ENCODE measurements around the gene BANF1. TPM values are rescaled to one million over a fixed set of nuclear protein-coding genes. Genes with fewer than 3 reads are reported as not detected.

The BANF1 gene
- total and polyA plus RNA-seq, 9 of the 15 experiments (the other 6 are each of a cell fraction or from before 2014, with no cell fraction given), result 108 to 651 (median 263) TPM

GRCh38 chr11:66022401-66023185 lies 20.3 kb downstream of the BANF1 start (continued):
- no peak for TF ChIP-seq HOMEZ (CRISPR knock-in tag; IDR thresholded peaks at IDR 0.05)
- TF ChIP-seq SRSF3 (IDR thresholded peaks at IDR 0.05; ENCODE audit: insufficient read depth, low read length), result no peak
- TF ChIP-seq YY1 (IDR thresholded peaks at IDR 0.05; ENCODE audit: borderline replicate concordance in 1 of 3, control insufficient read depth in 1 of 3, extremely low read depth in 1 of 3, insufficient read depth in 3 of 3, insufficient read length in 1 of 3, insufficient replicate concordance in 2 of 3, low read depth in 1 of 3, low read length in 2 of 3), result peak in 1 of 3 experiments; percentile 62
- no peak for TF ChIP-seq CSDE1 (IDR thresholded peaks at IDR 0.05)
- TF ChIP-seq BRD4 (IDR thresholded peaks at IDR 0.05), result no peak
- TF ChIP-seq CREB5 (CRISPR knock-in tag; IDR thresholded peaks at IDR 0.05), result no peak
- TF ChIP-seq KDM4B (IDR thresholded peaks at IDR 0.05; ENCODE audit: borderline replicate concordance in 2 of 2, low read depth in 1 of 2), result no peak
- TF ChIP-seq BDP1 (IDR thresholded peaks at IDR 0.05; ENCODE audit: insufficient read depth, insufficient read length), result no peak
- no peak for TF ChIP-seq FOXO4 (CRISPR knock-in tag; IDR thresholded peaks at IDR 0.05)
- peak; percentile 93 to 96 (median 94) for TF ChIP-seq CTCF (IDR thresholded peaks at IDR 0.05 in 2 of 3, conservative IDR thresholded peaks at IDR 0.05 in 1 of 3; ENCODE audit: insufficient read depth in 2 of 3, low read depth in 1 of 3, low read length in 3 of 3)
- TF ChIP-seq CBX8 (IDR thresholded peaks at IDR 0.05; ENCODE audit: borderline replicate concordance, extremely low read depth, low read depth, low read length, poor library complexity, severe bottlenecking), result no peak
- TF ChIP-seq SMAD1 (IDR thresholded peaks at IDR 0.05; ENCODE audit: low read depth, low read length, partially characterized antibody), result no peak
- no peak for TF ChIP-seq ZBTB5 (IDR thresholded peaks at IDR 0.05)
- TF ChIP-seq DIDO1 (tag; IDR thresholded peaks at IDR 0.05; ENCODE audit: low read depth), result no peak
- no peak for TF ChIP-seq MXI1 (IDR thresholded peaks at IDR 0.05; ENCODE audit: low read depth, low read length)
- no peak for TF ChIP-seq BCOR (IDR thresholded peaks at IDR 0.05)
